Measurements from ENCODE around the gene MAP4K3.
A peak's percentile ranks its signal among the peaks of the same experiment; 100 is the strongest.
"Not testable (repeated sequence)": the region's sequence is repeated elsewhere in the genome, so short reads cannot be mapped to it uniquely, and the experiment has no call there.

MAP4K3 gene

GRCh38 chr2:39407516-39408296 is 29.4 kb downstream of the MAP4K3 start:
- DNase-seq = no peak

DNA sequence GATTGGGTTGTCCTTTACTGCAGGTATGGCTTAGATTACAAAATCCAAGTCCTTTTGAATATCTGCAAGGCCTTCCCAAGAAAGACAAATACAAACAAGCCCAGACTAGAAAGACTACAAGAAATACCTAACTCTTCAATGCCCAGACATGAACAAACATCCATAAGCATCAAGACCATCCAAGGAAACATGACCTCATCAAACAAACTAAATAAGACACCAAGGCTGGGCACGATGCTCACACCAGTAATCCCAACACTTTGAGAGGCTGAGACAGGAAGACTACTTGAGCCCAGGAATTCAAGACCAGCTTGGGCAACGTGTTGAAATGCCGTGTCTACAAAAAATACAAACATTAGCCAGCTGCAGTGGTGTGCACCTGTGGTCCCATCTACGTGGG is 31.7 kb downstream of the MAP4K3 start:
- DNase-seq = no peak

- DNase-seq = no peak
Observed at GRCh38 chr2:39403311-39403710, 33.8 kb downstream of the MAP4K3 start.

GRCh38 chr2:39401319-39401718 is 35.8 kb downstream of the MAP4K3 start:
- DNase-seq = no peak

DNA sequence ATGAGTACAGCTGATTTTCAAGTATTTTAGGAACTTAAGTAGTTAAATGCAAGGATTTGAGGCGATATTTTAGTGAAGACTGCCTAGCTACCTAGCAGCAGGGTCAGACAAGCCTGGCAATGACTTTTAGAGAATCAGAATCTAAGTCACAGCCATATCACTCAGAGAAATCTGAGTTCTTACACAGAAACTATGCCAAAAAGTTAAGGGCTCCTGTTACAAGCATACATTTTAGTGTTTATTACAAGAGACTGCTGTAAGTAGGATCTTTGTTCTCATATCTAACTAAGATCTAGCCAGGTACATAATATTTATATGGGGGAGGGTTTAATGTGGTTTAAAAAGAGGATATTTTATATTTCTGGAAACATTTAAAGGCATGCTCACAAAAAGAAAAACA is 37.5 kb downstream of the MAP4K3 start:
- no peak for DNase-seq

DNA sequence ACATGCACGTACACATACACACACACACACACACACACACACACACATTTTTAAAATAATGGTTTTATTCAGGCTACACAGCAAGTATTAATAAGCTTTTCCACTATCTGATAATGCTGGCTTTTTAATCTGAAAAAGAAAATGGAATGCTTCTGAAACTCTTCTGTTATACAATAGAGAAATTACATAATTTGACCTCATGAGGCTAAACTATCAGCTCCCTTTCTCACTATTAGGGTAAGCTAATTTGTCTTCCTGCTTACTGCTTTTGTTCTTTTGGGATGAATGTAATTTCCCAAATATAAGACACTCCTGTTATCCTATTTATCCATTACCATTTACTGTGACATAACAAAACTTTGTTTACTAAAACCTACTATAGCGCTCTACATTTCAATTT is 41.8 kb downstream of the MAP4K3 start:
- DNase-seq = no peak

DNA sequence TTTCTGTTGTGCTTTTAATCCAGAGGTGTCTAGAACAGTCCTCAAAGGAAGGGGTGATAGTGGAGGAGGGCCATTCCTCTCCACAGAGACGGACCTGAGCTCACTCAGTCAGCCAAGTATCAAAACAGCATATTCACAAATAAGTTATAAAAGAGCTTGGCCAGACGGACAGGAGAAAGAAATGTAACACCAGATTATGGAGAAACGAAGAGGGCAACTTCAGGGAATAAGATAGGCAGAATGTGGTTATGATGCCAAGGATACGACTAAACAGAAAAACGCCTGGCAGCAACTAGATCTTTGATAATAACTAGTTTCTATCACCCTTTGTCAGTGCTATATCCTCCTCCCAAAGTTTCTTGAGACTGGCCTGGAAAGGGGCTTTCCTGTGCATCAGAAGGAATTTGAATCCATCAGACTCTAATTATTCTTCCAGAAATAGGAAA is 42.5 kb downstream of the MAP4K3 start:
- no peak for DNase-seq

DNA sequence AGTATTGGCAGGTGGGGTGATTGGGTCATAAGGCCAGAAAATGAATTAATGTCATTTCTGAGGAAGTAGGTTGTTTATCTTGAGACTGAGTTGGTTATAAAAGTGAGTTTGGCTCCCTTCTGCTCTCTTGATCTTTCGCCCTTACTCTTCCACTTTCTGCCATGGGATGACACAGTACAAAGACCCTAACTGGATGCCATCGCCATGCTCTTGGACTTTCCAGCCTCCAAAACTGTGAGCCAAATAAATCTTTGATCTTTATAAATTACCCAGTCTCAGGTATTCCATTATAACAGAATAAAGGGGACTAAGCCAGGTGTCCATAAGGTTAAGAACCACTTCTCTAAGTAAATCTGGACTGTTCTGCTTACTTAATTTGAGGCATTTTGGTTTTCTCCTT is 44.4 kb downstream of the MAP4K3 start:
- no peak for DNase-seq

- no peak for DNase-seq
Observed at GRCh38 chr2:39390216-39390615, 46.9 kb downstream of the MAP4K3 start.

GRCh38 chr2:39386064-39386463 is 51.0 kb downstream of the MAP4K3 start:
- DNase-seq = no peak

- no peak for DNase-seq
Observed at GRCh38 chr2:39385172-39385571, 51.9 kb downstream of the MAP4K3 start.

- not testable (repeated sequence) for DNase-seq
Observed at GRCh38 chr2:39384071-39384470, 53.0 kb downstream of the MAP4K3 start.

DNA sequence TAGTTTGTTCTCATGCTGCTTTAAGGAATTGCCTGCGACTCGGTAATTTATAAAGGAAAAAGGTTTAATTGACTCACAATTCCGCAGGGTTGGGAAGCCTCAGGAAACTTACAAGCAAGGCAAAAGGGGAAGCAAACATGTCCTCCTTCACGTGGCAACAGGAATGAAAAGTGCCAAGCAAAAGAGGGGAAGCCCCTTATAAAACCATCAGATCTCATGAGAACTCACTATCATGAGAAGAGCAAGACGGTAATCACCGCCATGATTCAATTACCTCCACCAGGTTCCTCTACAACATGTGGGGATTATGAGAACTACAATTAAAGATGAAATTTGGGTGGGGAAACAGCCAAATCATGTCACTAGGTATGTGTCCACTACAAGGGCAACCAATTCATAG is 53.9 kb downstream of the MAP4K3 start:
- DNase-seq = no peak

DNA sequence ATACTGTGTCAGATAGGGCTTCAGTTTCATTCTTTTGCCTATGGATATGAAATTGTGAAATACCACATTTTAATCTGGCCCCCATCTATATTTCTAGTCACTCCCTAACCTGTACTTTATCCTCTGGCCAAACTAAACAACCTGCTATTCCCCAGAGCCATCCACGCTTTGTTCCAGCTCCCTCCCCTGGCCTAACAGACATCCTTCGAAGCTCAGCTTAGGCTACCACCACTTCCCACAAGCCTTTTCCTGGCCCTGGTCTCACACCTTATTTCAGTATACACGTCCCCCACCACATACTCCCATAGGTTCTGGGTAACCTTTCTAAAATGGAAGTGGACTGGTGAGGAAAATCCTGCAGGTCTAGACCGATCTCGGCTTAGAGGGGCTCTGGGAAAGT is 55.4 kb downstream of the MAP4K3 start:
- DNase-seq = no peak

DNA sequence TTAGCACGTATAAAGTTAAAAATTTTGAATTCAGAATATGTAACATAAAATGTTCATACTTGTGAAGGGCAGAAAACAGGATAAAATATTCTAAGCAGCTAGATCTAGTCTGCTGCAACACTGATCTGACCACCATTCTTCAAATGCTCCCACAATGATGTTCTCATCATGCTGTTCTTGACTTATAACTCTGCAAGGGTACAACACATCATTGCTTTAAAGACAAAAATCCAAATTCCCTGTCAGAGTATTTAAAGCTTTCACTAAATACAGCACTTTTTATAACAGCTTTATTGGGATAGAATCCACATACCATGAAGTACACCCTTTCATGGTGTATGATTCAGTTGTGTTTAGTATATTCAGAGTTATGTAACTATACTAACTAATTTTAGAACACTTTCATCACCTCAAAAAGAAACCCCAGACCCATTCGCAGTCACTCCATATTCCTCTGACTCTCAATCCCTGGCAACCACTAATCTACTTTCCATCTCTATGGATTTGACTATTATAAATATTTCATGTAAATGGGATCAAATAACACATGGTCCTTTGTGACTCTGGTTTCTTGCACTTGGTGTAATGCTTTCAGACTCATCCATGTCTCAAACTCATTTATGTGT is 56.4 kb downstream of the MAP4K3 start:
- no peak for DNase-seq

GRCh38 chr2:39379643-39380524 is 57.2 kb downstream of the MAP4K3 start:
- peak; percentile 30 for DNase-seq

GRCh38 chr2:39378968-39379367 is 58.1 kb downstream of the MAP4K3 start:
- DNase-seq = no peak

DNA sequence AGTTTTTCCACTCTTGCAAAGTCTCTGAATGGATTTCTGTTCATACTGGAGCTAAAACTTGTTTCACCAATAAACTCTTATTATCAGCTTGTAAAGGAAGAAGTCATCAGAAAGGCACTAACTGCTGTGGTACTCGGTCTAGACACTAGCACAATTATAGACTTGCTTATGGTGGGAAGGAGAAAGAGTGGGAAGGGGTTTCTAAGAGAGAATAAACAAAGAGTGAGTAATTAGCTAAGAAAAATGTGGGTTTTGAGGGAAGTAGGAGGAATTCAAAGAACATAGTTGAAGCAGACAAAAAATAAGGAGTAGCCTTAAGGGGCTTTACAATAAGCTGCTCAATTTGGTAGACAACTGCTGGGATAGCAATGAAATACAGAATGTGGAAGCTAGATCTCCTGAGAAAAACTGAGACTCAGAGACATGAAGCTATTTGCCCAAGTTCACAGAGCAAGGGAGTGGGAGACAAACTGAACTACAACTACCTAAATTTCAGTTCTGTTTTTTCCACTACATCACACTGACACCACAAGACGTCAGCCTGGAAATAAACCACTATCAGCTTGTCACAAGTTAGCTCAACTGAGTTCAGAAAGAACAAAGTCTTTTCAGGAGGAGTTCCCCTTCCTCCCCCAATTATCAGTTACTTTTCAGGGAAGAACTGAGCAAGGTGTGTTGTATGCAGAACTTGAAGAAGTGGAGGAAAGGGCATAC is 59.7 kb downstream of the MAP4K3 start:
- no peak for DNase-seq

DNA sequence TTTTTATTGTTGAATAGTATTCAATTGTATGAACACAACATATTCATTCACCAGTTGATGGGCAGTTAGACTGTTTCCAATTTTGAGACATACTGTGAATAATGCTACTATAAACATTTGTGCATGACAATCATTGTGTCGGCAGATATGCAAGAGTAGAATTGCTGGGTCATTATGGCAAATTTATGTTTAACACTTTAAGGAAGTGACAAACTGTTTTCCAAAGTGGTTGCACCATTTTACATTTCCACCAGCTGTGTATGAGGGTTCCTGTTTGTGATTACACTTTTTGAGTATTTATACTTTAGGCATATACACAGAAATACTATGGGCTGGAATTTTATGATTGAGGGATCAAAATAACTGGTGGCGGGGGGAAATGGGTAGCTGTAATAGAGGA is 61.2 kb downstream of the MAP4K3 start:
- no peak for DNase-seq

GRCh38 chr2:39373181-39373802 is 63.8 kb downstream of the MAP4K3 start:
- DNase-seq = no peak

- no peak for DNase-seq
Observed at GRCh38 chr2:39370101-39370500, 67.0 kb downstream of the MAP4K3 start.

- DNase-seq = no peak
Observed at GRCh38 chr2:39368846-39369245, 68.2 kb downstream of the MAP4K3 start.

DNA sequence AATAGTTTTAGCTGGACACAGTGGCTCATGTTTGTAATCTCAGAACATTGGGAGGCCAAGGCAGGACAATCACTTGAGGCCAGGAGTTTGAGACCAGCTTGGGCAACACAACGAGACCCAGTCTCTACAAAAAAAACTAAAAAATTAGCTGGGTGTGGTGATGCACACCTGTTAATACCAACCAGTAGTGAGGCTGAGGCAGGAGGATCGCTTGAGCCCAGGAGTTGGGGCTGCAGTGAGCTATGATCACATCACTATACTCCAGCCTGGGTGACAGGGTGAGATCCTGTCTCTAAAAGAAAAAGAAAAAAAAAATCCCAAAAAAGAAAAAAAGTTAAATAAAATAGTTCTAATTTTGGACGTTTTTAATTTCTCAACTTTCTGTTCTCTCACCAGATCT is 68.7 kb downstream of the MAP4K3 start:
- no peak for DNase-seq
